GM21515 (cell line): Measurements from ENCODE around the gene RPL36.

Experiments
- ATAC-seq: cut with Tn5 transposase; IDR thresholded peaks from one replicate; pipeline ENCODE4 v1.9.1; 2021; ENCODE audit not compliant: unreplicated experiment

RPL36 gene

DNA sequence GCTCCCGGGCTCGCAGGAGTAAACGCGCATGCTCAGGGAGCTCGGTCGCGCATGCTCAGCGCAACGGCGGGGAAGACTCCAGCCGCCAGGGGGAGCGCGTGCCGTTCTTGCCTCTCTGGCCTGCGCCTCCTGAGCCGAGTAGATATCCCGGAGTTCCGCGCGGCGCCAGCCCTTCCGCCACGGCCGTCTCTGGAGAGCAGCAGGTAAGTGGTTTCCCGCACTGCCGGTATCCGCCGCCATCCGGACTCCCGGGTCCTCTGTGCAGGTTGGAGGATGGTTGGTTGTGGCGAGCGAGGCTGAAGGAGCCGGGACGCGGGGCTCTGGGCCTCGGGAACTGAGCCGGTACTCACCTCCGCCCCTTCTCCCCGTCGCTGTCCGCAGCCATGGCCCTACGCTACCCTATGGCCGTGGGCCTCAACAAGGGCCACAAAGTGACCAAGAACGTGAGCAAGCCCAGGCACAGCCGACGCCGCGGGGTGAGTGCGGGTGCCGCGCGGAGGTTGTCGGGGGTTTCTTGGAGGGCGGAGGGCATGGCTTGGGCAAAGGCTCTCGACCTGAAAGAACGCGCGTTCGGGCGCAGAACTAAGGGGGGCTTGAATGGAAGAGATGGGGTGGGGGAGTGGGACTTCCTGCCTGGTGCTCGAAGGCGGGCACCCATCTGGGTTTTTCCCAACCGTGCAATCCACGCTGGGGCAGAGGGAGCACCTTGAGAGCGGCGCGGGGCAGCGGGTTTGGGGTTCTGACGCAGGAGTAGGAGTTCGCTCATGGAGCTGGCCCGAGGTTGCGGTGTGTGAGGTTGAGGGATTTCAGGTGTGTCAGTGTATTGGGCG, at the start of gene RPL36:
RPL36 (plus strand) TSS at position 171 of the 830 bp plus-strand sequence; CDS start at position 384, 213 bp downstream.
- ATAC-seq, result peak; percentile 45

DNA sequence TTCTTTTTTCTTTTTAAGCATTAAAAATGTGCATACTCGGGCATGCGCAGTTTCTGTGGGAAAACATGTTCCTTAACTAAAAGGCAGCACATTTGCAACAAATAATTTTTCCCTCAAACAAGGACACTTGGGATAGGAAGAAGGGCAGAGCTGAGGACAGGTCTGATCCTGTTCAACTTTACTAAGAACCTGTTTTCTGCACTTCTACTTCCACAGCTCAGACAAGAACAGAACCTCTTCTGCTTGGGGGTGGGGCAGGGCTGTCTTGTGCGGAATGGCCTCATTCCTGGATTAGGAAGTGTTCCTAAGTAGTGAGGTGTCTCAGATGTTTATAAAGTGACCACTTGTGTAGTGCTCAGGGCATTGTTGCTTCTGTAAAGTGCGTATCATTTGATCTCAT, 48.9 kb upstream of the RPL36 start:
- ATAC-seq, result no peak

GRCh38 chr19:5642204-5642603, 47.9 kb upstream of the RPL36 start:
- no peak for ATAC-seq

DNA sequence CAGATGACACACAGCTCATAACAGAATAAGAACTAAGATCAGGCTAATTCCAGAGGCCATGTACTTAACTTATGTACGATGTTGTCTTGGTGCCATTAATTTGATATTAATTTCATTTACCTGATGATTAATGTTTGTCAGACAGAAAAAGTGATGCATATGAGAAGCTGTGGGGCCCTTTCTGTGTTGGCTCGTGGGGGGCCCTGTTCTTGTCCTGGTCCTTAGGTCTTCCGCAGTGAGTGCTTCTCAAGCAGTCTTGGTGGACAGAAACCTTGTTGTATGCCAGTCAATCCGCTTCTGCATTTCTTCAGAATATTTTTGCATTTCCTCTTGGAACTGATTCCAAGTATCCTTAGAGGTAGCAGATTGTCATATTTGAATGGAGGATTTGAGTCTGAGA, 47.0 kb upstream of the RPL36 start:
- no peak for ATAC-seq

DNA sequence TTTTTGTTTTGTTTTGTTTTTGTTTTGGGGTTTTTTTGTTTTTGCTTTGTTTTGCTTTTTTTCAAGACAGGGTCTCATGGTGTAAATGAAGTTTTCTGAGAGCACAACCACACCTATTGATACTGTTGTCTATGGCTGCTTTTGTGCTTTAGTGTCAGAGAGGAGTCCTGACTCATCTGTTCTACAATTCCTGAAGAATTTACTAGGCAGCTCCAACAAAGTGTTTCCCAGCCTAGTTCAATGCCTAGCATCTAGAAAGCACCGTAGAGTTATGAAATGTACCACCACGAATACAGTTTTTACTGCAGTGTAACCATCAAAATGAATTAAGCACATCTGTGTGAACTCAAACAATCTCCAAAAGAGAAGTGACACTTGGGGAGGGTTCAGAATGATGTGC, 46.1 kb upstream of the RPL36 start:
- ATAC-seq, result no peak

DNA sequence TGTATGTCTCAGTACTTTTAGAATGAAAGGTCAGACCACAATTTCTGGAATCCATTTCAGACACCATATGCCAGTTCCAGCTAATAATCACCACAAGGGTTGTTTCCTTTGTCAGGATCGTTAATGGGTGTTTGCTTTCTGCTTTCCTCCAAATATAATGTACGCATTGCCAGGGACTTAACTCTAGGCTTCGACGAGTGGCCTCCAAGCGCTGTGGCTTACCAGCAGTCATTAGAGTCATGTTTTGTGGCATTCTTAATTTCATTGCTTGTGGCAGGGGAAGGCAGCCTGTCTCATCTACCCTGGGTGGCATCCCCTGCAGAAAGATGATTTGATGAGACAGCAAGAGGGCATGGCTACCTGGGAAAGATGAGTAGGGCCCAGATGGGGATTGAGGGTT, 44.7 kb upstream of the RPL36 start:
- no peak for ATAC-seq

DNA sequence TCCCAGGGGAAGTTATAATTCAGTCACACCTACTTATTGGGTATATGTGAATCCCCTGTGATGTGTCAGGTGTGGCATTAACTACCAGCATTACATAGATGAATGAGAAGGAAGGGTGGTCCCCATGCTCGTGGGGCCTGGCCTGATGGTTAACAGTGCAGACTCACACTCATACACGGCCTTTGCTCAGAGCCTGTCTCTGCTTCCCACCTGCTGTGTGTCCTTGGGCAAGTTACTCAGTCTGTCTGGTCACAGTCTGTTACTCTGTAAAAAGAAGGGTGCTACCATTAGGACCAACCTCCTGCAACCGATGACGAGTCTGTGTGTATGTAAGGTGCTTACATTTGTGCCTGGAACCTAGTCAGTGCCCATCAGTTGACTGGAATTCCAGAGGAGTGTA, 43.4 kb upstream of the RPL36 start:
- ATAC-seq, result no peak

DNA sequence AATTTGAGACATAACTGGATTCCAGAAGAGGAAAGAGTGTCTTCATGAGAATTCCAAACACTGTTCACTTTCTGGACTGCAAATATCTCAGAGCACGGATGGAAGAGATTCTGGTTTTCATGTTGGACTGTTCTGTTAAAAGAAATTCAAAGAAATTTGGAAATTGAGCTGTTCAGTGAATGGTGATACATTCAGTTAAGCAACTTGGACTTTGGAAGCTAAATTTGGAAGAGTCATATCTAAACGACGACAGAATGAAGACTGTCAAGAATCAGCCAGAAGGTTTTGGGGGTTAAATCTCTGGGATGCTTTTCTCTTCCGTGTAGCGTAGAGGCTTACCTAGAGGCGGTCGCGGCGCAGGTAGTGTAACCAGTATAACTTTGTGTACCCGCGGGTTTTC, 41.6 kb upstream of the RPL36 start:
- ATAC-seq, result no peak

GRCh38 chr19:5651361-5651760, 38.7 kb upstream of the RPL36 start:
- no peak for ATAC-seq

- ATAC-seq, result no peak
These were observed 37.8 kb upstream of the RPL36 start for GRCh38 chr19:5652261-5652660.

GRCh38 chr19:5654931-5655330, 35.2 kb upstream of the RPL36 start:
- ATAC-seq, result no peak

GRCh38 chr19:5655412-5655811, 34.7 kb upstream of the RPL36 start:
- ATAC-seq, result no peak

- ATAC-seq, result no peak
These were observed 28.6 kb upstream of the RPL36 start for GRCh38 chr19:5661483-5661882.

- ATAC-seq, result no peak
These were observed 26.2 kb upstream of the RPL36 start for GRCh38 chr19:5663904-5664303.

DNA sequence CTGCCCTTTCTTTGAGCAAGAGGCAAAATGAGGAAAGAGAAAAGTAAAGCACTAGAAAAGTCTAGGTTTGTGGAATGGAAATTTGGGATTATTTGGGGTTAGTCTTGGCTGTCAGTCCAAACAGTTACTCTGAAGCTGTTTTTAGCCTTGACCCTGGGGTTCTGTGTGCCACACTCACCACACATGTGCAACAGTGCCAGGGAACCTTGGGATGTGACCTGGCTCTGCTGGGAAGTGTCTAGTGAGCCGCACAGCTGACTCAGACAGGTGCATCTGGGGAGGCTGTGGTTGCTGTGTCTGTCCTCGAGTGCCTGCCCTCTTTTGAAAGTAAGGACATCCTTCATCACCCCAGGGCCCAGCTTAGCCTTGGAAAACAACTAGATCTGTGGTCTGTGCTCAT, 25.6 kb upstream of the RPL36 start:
- no peak for ATAC-seq

GRCh38 chr19:5665781-5666513, 24.1 kb upstream of the RPL36 start:
- ATAC-seq, result no peak

DNA sequence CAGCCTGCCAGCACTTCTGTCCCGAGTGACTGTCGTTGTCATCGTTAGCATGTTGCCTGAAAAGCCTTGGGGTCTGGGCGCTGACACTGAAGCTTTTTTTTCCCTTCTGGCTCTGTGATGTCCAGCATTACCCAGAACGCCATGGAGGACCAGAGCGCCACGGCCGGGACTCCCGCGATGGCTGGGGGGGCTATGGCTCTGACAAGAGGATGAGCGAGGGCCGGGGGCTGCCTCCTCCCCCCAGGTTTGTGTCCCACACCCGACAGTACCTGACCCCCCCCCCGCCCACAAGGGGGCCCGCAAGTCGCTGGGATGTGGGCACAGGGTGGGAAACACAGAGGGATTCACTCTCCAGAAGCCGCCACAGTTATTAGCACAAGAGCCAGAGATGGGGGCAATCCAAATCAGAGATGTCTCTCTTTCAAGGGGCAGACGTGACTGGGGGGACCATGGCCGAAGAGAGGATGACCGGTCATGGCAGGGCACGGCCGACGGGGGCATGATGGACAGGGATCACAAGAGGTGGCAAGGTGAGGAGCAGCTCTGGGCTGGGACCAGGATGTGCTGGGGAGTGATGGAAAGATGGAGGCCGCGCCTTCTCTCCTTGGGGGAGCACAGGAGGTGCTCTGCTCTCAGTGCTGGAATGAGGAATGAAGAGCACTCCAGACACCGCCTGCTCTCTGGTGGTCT, 23.0 kb upstream of the RPL36 start:
- no peak for ATAC-seq

DNA sequence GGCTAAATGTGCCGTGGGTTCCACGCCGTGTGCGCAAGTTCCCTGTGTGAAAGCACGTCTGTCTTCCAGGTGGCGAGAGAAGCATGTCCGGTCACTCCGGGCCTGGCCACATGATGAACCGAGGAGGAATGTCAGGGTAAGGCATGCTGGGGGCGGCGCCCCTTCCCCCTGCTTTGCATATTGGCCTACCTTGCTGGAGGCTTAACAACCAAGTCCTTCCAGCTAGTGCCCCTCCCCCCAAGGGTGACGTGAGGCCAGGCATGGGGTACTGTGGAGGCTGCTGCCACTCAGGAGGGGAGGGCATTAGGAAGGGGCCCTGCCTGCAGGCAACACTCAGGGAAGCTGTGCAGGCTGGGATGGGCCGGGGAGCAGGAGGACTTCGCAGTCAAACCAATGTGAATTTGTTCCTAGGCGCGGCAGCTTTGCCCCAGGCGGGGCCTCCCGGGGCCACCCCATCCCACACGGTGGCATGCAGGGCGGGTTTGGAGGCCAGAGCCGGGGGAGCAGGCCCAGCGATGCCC, 22.3 kb upstream of the RPL36 start:
- ATAC-seq, result no peak

GRCh38 chr19:5669212-5669611, 20.9 kb upstream of the RPL36 start:
- ATAC-seq, result no peak

DNA sequence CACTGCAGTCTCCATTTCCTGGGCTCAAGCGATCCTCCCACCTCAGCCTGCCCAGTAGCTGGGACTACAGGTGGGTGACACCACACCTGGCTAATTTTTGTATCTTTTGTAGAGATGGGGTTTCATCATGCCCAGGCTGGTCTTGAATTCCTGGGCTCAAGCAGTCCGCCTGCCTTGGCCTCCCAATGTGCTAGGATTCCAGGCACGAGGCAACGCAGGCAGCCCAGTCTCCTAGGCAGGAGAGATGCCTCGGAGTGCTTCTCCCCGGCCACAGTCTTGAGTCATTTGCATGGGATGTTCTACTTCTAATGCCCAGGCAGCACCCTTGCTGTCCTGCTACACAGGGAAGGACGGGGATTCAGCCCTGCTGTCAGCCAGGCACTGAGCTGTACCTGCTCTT, 18.5 kb upstream of the RPL36 start:
- ATAC-seq, result no peak

DNA sequence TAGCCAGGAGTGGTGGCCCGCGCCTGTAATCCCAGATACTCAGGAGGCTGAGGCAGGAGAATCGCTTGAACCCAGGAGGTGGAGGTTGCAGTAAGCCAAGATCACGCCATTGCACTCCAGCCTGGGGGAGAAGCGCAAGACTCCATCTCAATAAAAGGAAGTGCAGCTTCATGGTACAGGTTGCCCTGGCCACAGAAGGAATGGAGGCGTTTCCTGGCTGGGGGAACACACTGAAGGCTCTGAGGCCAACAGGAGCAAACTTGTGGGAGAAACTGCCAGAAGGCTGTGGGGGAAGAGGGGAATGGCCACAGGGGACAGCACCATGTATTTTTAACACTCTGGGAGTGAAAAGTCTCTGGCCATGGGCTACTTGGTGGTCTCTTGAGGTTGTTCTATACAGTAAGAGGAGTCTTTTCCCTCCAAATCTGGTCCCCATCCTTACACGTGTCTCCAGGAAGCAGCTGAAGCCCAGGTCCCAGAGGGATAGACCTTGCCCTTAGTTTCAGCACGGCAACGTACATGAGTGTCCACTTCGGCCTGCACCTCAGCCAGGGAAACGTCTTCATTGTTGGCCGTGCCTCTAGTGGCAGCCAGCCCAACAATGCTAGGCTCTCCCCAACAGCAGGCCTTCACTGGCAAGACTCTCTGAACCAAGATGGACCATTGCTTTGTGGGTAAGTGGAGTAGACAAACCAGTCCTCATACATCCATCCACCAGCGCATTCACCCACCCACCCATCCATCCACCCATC, 17.2 kb upstream of the RPL36 start:
- ATAC-seq, result no peak
